Caki2 (cell line): Measurements from ENCODE around the gene NEK6. TPM values are rescaled to one million over a fixed set of nuclear protein-coding genes. Genes with fewer than 3 reads are reported as not detected.

Experiments
- DNase-seq: peaks from one replicate; pipeline ENCODE4 v3.0.0-alpha.2; 2015; ENCODE audit warnings: low read depth
- in situ Hi-C: cut with HindIII; loops from 2 replicates; pipeline ENCODE4 v1.10.0; 2016; ENCODE audit warnings: low sequenced_read_pairs, low pct_unique_long_range_greater_than_20kb, mixed read lengths
- total RNA-seq: library from RNA; depleted of rRNA; stranded (reverse); fragments of >200 nt; shearing (Covaris generic); gene quantifications from 2 replicates; pipeline ENCODE4 v1.2.3, GENCODE V29; 2014; ENCODE audit warnings: low replicate concordance

The NEK6 gene
- total RNA-seq, 1 experiment from 2014 or later = 135 TPM

- in situ Hi-C loops = no loop called here
- DNase-seq = no peak
Measured at GRCh38 chr9:124302921-124303320, 45.2 kb downstream of the NEK6 start.

GRCh38 chr9:124303762-124304161, 46.0 kb downstream of the NEK6 start:
- no peak for DNase-seq
- in situ Hi-C loops = no loop called here

GRCh38 chr9:124304285-124304684, 46.5 kb downstream of the NEK6 start:
- in situ Hi-C loops = no loop called here
- no peak for DNase-seq

GRCh38 chr9:124306098-124306735, 48.5 kb downstream of the NEK6 start:
- peak; percentile 68 for DNase-seq
- in situ Hi-C loops = no loop called here

GRCh38 chr9:124307379-124308030, 49.8 kb downstream of the NEK6 start:
- in situ Hi-C loops = no loop called here
- DNase-seq = no peak

GRCh38 chr9:124308606-124309491, 51.1 kb downstream of the NEK6 start:
- in situ Hi-C loops = no loop called here
- peak; percentile 40 for DNase-seq

GRCh38 chr9:124309667-124310084, 51.9 kb downstream of the NEK6 start:
- DNase-seq = peak; percentile 93
- in situ Hi-C loops = no loop called here

- no peak for DNase-seq
- in situ Hi-C loops = no loop called here
Measured at GRCh38 chr9:124311283-124311682, 53.5 kb downstream of the NEK6 start.

- in situ Hi-C loops = no loop called here
- DNase-seq = no peak
Measured at GRCh38 chr9:124312290-124313265, 54.8 kb downstream of the NEK6 start.

GRCh38 chr9:124313940-124314339, 56.2 kb downstream of the NEK6 start:
- in situ Hi-C loops = no loop called here
- DNase-seq = no peak

GRCh38 chr9:124315882-124316281, 58.1 kb downstream of the NEK6 start:
- in situ Hi-C loops = no loop called here
- DNase-seq = no peak

GRCh38 chr9:124320062-124320973, 62.6 kb downstream of the NEK6 start:
- peak; percentile 46 for DNase-seq
- in situ Hi-C loops = no loop called here

- no peak for DNase-seq
- in situ Hi-C loops = no loop called here
Measured at GRCh38 chr9:124321416-124321815, 63.7 kb downstream of the NEK6 start.

- in situ Hi-C loops = no loop called here
- DNase-seq = no peak
Measured at GRCh38 chr9:124321935-124322334, 64.2 kb downstream of the NEK6 start.

- in situ Hi-C loops = no loop called here
- no peak for DNase-seq
Measured at GRCh38 chr9:124322618-124323432, 65.1 kb downstream of the NEK6 start.

GRCh38 chr9:124323904-124324303, 66.2 kb downstream of the NEK6 start:
- DNase-seq = no peak
- in situ Hi-C loops = no loop called here
